HG03196 (cell line): ENCODE results near the gene GPR55.
"Not testable (repeated sequence)": the region's sequence is repeated elsewhere in the genome, so short reads cannot be mapped to it uniquely, and the experiment has no call there.

Source experiments
- ATAC-seq: cut with Tn5 transposase; IDR thresholded peaks from one replicate; pipeline ENCODE4 v1.9.1; 2021; ENCODE audit not compliant: unreplicated experiment

GPR55 gene

DNA sequence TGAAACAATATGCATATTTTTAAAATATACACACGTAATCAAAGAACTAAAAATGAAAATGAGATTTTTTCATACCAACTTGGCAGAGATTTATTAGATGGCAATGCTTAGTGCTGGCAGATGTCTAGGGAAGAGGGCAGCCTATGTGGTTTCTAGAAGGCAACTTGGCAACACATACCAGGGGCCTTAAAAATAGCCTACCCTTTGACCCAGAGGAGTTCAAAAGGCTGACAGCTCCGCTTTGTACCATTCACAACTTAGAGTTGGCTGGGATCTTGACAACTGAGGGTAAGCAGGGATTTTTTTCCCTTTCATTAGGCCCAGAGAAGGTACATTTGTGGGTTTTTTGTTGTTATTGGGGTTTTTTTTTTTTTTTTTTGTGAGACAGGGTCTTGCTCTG is 26.4 kb upstream of the GPR55 start:
- ATAC-seq: no peak

DNA sequence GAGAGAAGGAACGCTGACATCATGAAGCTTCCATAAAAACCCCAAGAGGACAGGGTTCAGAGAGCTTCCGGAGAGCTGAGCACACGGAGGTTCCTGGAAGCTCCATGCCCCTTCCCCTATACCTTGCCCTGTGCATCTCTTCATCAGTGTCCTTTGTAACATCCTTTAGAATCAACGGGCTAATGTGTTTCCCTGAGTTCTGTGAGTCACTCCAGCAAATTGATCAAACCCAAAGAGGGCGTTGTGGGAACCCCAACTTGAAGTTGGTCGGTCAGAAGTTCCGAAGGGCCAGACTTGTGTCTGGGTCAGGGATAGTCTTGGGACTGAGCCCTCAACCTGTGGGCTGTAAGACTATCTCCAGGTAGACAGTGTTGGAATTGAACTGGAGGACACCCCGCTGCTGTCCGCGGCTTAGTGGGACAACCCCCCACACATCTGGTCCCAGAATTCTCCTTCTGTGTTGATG is 25.9 kb upstream of the GPR55 start:
- ATAC-seq: peak; percentile 3

DNA sequence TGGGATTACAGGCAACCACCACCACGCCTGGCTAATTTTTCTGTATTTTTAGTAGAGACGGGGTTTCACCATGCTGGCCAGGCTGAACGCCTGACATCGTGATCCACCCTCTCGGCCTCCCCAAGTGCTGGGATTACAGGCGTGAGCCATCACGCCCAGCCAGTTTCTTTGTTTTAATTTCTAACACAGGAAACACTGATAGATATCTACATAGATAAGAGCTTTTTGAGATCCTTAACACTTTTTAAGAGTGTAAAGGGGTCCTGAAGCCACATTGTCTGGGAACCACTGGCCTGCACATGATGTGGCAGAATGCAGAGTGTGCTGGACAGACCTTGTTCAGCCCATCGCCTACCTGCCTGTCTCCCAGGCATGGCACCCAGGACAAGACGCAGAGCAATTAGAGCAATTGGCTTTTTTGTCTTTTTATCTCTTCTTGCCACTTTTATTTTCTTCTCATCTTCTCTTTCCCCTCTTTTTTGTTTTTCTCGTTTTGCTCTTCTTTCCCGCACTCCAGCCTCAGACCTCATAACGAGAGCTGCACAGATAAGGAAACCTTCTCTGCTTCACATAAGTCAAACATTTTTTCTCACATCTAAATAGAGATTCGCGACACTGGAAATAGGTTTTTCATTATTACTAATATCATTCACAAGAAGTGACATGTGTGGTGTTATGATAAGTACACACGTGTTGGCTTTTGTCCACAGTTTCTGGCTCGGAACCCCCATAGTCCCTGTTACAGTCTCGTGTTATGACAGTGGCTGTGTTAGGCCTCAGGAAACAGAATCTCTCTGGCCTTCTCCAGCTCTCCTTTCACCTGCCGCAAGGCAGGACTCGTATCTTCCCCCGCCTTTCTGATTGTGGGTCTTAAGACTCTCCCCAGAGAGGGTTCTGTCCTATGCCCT is 25.2 kb upstream of the GPR55 start:
- ATAC-seq: peak; percentile 49

DNA sequence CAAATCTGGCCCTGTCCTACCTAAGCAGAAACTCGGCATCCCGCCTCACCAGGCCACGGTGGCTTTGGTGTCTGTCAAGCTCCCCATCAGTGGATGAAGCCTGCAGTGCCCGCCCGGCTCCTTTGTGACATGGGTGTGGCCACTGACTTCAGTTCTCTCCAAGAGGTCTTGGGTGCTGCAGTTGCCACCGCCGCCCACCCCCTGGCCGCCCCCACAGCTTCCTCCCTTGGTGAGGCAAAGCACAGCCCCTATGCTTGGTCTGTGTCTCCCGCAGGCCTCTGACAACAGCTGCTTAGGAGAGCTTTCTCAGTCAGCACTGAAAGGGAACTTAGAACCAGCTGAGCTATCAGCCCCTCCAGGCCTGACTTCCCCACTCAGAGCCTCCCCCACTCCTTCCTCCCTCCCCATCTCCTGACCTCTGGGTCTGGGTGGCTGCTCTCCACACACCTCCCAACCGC is 22.9 kb upstream of the GPR55 start:
- no peak for ATAC-seq

DNA sequence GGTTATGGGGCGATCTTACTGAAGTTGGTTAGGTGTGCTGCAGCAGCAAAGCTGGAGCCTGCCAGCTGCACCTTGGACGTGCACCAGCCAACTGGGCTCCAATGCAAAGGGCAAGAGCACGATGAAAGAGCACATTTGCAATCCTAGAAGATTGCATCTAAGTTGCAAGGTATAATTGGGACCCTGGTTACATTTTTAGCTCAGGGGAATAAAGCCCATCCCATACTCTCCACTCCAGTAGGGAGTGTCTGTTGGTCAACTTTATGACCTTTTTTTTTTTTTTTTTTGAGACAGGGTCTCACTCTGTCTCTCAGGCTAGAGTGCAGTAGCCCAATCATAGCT is 22.2 kb upstream of the GPR55 start:
- ATAC-seq: no peak

DNA sequence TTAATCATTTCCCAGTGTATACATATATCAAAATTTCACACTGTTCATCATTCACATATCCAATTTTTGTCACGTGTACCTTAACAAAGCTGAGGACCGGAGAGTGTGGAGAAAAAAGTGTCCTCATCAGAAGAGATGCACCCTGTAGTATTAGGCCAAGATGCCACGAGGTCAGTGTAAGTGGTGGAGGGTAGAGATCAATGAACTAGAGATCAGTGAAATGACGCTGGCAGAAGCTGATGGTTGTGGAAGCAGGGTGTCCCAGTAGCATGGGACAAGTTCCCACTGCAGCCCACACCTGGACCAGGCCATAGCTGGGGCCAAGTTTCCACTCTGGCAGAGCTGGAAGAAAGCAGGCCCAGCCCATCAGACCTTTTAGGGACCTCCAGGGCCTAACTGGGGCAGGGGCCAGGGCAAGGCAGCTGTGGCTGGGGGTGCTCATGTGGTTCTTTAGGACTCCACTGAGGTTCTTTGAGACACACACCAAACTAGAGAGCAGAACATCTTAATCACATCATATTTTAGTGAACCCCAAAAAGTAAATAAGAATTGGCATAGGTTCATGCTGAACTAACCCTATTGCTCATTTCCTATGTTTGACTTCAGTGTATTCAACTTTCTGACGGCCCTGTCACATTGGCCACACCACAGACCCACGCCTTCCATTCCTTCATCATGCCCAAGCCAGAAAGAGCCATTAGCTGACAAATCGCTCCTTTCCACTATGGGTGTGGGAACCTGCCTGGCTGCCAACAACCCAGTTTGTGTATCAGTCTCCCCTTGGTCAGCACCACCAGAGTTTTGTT is 21.6 kb upstream of the GPR55 start:
- no peak for ATAC-seq

DNA sequence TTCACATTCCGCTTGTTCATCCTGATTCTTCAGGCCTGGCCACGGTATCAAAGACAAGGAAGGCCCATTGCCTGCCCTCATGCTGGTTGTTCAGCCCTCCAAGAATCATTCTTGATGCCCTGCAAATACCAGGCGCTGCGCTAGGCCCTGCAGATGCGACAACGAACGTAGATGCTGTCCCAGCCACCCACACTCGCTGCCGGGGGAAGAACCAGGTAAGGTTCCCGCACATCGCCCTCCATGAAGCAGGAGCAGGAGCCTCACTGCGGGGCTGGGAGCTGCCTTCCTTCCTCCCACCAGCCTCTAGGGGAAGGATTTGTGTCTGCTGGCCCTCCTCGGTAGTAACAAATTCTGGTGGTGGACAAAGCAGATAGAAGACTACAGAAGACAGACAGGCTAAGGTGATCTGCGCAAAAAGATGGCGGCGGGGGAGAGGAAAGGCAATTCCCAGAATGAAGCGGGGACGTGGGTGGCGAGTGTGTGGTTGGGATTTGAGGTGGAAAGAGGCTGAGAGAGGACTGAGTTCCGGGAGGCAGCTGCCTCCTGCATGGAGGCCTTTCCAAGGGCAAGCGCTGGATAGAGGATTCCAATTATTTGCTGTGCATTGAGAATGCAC is 19.8 kb upstream of the GPR55 start:
- no peak for ATAC-seq

DNA sequence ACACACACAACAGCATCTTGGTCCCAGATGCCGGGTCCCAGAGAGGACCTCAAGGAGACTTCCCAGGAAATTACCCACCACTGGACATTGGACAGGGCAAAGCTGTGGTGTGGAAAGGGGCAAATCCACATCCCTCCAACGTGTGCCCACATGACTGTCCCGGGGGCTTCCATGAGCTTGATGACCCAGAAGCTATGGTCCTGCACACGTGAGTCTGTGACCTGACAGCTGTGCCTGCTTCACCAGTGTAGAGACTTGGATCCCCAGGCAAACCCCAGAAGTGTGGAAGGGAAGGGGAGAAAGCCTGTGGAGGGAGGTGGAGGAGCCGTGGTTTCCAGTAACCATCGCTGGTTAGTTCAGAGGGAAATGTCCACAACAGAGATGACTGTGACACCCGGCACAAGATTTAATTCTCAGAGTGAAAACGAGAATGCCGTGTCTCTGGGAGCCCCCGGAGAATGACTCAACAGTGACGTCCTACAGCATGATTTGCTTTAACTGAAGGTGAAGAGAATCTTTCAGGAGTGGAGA is 19.1 kb upstream of the GPR55 start:
- ATAC-seq: peak; percentile 41

DNA sequence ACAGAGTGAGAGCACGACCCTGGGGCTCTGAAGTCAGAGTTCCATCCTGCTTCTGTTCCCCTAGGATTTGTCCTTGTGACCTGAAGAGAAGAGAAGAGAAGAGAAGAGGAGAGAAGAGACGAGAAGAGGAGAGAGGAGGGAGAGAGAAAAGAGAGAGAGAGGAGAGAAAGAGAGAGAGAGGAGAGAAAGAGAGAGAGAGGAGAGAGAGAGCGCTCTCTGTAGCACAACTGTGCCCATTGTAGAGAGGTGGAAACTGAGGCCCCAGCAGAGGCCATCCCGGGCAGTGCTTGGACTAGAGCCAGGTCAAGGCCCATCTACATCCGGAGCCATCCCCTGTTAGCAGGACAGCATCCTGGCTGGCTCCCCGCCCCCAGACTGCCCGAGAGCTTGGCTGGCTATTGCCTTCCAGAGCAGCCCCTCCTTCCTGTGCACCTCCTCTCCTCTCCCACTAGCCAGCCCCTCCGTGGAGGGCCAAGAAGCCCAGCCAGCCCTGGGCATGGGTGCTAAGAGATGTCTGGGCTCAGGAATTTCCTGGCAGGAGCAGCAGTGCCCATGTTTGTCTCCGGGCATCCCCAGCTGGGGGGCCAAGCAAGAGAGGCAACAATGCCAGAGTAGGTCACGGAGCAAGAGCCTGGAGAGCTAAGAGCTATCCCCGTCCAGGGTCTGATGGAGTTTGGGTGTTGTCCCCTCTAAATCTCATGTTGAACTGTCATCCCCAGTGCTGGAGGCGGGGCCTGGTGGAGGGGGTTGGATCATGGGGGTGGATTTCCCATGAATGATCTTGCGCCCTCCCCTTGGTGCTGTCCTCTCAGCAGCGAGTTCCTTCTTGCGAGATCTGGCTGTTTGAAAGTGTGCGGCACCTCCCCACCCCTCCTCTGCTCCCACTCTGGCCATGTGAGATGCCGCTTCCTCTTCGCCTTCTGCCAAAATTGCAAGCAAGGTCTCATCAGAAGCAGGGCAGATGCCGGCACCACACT is 18.2 kb upstream of the GPR55 start:
- ATAC-seq: peak; percentile 52

DNA sequence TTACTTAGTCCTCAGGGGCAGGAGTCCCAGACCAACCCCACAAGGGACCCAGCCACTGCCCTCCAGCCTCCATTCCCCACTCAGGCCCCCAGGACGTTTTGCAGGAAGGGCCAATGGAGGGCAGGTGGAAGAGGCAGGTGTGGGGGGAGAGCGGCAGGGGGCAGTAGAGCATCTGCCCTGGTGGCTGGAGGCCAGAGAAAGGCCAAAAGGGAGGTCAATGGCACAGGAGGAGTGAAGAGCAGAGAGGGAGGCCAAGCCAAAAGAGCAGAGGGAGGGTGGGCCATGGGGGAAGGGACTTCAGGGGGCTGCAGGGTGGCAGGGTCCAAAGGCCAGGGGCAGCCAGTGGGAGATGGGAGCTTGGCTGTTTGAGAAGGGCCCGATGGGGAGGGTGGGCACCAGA is 17.3 kb upstream of the GPR55 start:
- no peak for ATAC-seq

DNA sequence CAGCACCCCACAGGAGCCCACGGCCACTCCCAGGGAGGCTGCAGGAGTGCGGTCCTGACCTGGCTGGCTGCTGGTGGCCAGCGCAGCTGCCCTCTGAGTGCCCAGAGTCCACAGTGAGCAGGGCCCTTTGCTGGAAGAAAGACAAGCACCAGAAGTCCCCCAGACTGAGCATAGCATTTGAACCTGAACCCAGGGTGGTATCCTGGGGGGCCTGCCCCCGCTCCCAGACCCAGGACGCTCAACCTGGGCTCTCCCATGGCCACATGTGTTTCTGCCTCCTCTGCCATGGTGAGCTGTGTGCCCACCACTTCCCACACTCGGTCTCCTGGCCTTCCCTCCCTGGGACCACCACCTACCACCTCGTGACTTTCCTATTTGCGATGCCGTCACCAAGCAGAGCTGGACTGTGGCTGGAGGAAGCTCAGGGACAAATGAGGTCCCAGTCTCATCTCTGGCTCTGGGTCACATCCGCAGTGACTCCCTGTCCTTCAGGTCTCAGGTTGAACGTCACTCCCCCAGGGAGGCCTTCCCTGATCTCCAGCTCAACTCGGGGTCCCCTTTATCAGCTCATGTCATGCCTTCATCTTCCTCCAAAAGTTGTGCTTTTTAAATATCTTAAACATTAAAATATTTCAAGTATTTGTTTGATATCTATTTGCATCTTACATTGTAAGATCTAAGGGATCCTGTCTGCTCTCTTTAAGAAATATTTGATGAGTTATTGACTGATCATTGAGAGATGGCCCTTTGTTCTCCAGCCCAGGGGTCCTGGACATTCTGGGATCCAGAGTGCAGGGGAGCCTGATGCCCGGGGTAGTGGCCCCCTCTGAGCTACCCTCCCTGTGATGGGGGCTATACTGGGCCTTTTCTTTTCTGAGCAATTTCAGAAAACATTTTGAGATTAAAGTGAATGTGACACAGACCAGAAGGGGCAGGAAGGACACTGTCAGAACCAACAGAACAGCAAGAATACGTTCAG is 16.4 kb upstream of the GPR55 start:
- no peak for ATAC-seq

DNA sequence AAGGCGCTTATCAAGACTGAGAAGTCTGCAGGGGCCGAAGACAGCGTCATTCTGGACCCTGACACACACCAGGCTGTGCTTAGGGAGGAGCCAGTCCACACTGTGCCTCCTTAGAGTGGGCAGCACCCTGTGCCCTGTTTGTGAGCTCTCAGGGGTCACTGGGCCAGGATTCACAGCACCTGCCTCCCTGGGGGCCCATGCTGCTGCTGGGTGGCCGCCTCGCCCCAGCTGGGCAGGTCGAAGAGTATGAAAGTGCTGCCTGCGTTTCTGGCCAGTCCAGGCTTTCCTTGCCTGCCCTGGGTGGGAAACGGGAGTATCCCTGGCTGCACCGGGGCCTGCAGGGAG is 15.4 kb upstream of the GPR55 start:
- ATAC-seq: no peak

DNA sequence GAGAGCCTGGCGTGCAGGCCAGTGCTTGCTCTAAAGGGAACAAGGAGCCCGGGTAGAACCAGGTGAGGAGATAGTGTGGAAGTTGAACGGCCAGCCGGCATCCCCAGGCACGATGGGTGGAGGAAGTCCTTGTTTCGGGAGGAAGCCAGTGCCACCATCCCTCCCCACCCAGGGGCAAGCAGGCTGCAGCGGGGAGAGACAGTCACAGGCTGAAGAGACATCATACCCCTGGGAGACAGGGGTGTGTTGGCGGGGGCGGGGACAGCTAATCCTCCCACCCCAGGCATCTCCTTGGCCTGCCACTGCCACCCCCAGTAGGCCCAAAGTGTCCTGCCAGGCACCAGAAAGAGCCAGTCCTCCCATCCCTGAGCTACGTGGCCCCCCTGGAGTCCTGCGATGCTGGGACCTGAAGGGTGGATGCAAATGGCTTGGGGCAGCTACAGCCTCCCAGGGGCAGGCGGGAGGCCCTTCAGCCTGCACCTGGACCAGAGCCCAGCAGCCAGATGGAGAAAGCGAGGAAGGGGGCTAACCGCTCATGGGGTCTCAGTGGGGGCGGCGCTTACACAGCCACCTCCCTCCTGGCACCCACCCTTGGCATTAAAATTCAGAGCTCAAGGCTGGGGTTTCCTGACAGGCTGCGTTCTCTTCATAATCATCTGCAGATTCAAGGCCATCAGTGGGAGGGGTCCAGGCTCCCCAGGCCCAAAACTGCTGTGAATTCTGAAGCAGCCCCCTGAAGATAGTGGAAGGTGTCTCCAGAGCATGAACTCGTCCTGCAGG is 14.8 kb upstream of the GPR55 start:
- ATAC-seq: no peak

DNA sequence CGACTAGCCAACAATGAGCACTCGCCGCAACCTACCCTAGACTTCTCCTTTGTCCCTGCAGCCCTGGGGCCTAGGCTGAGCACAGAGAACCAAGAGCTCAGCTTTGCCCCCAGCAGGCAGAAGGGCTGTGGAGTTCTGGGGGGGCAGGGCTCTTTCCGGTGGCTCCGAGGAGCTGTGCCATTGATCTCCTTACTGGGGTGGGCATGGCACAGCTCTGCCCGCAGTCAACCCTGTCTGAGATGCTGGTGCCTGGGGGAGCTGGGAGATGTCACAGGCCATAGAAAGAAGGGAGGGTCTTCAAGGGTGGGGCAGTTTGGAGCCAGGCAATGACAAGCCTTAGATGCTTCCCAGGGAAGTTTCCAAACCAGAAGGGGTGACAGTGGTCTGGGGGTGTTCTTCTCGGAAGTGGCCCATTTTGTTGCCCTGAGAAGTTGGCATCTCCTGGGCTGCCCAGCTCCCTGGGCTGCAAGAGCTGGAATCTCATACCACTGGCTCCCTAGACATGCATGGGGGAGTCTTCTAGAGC is 14.1 kb upstream of the GPR55 start:
- no peak for ATAC-seq

DNA sequence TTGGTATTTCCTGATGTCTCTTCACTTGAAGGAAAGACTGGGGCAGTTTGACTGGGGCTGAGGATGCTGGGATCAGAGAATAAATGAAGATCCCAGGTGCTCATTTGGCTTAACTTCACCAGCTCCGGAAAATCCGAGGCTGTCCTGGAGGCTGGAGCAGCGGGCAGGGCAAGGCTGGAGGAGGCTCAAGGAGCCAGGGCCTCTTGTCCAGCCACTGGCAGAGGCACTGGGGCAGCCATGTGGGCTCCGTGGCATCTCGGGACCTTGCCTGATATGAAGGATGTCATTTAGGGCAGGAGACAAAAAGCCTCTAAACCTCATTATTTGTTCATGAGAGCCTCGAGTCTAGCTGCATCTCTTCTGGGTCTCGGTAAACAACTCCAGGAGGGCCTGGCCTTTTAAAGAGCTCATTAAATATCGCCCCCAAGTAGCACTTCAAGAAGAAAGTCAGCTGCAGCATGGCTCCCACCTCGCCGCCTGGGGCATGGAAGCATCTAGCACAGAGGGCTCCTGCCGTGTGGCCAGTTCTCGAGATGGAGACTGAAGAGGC is 13.5 kb upstream of the GPR55 start:
- ATAC-seq: no peak

DNA sequence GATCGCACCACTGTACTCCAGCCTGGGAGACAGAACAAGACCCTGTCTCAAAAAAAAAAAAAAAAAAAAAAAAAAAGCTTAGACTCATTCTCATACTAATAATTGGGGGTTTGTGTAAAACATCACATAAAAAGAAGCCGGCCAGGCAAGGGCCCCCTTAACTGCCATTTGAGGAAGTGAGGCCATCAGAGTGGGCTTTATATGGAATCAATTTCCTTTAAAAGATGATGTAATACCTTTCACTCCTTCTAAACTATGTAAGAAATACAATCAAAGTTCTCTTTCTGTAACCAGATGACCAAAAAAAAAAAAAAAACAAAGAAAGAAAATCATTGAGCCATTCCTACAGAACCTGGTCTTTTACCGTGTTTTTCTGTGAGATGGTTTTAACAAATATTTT is 13.1 kb upstream of the GPR55 start:
- no peak for ATAC-seq

DNA sequence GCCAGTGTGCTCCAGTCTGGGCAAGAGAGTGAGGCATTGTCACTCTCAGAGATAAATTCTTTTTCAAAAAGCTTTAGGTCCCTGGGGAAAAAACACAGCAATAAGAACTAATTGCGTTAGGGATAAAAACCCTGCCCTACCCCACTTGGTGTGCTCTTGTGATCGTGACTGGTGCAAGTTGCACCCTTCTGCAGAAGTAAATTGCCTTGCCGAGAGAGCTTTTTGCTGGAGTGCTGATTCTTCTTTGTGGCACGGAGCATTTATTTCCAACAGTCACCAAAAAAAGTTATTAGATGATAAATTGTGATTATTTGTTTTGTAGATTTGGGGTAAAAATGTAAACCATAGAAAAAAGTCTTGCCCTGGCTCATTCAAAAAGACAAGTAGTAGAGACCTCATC is 12.3 kb upstream of the GPR55 start:
- no peak for ATAC-seq

DNA sequence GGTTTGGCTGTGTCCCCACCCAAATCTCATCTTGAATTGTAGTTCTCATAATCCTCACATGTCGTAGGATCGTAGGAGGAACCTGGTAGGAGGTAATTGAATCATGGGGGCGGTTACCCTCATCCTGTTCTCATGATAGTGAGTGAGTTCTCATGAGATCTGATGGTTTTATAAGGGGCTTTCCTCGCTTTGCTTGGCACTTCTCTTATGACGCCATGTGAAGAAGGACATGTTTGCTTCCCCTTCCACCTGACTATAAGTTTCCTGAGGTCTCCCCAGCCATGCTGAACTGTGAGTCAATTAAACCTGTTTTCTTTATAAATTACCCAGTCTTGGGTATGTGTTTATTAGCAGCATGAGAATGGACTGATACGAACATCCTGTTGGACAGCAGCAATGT is 11.2 kb upstream of the GPR55 start:
- ATAC-seq: not testable (repeated sequence)
